Superior temporal gyrus (tissue), 1 donor: ENCODE data around the gene RAG1.

Experiments
- DNase-seq: peaks from one replicate; pipeline ENCODE4 v3.0.0-alpha.2; 2016; ENCODE audit errors: extremely low spot score

RAG1 gene

GRCh38 chr11:36628141-36628540 is 60.3 kb downstream of the RAG1 start:
- no peak for DNase-seq

- DNase-seq, result no peak
Measured at GRCh38 chr11:36628765-36629244, 61.0 kb downstream of the RAG1 start.
